ENCODE measurements around the gene IPO4. TPM values are rescaled to one million over a fixed set of nuclear protein-coding genes. Genes with fewer than 3 reads are reported as not detected.
"Not testable (repeated sequence)": the region's sequence is repeated elsewhere in the genome, so short reads cannot be mapped to it uniquely, and the experiment has no call there.

Gene IPO4
- total RNA-seq, 1 experiment from 2014 or later, result 82.6 TPM

DNA sequence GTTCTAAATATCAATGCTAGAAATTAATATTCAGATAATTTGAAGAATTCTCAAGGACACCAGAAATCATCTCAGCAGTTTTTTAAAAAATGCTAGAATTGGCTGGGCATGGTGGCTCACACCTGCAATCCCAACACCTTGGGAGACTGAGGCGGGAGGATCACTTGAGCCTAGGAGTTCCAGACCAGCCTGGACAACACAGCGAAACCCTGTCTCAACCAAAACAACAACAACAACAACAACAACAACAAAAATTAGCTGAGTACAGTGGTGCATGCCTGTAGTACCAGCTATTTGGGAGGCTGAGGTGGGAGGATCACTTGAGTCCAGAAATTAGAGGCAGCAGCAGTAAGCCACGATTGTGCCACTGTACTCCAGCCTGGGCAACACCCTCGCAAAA, 30.5 kb upstream of the IPO4 start:
- TF ChIP-seq CTCF (IDR thresholded peaks at IDR 0.05; ENCODE audit: unreplicated experiment), result no peak
- intact Hi-C loops (cut with micrococcal nuclease; ENCODE audit: unreplicated experiment), result no loop called here

GRCh38 chr14:24216876-24217275, 28.3 kb upstream of the IPO4 start:
- H3K27me3 Mint-ChIP-seq (ENCODE audit: unreplicated experiment); intact Hi-C loops (cut with micrococcal nuclease; ENCODE audit: unreplicated experiment); H3K27ac Mint-ChIP-seq (ENCODE audit: unreplicated experiment); H3K9me3 Mint-ChIP-seq (ENCODE audit: low read depth, unreplicated experiment); BruUV-seq (replicated peaks); DNase-seq; CTCF ChIA-PET; H3K4me3 Mint-ChIP-seq (ENCODE audit: low read depth, unreplicated experiment): not testable (repeated sequence)
- Mint-ChIP-seq H3K36me3 (ENCODE audit: insufficient read depth, unreplicated experiment) (peaks cover 47% of the 10 kb centered on the region), H3K4me1 (ENCODE audit: low read depth, unreplicated experiment) (peaks cover 12% of the 10 kb centered on the region)

More for the DNA sequence above, 30.5 kb upstream of the IPO4 start:
- peaks cover 7% of the 10 kb centered on the region for H3K4me1 Mint-ChIP-seq (ENCODE audit: low read depth, unreplicated experiment)
- no peaks in the 10 kb centered on the region for H3K9me3 Mint-ChIP-seq (ENCODE audit: low read depth, unreplicated experiment)
- peaks cover 25% of the 10 kb centered on the region for H3K36me3 Mint-ChIP-seq (ENCODE audit: insufficient read depth, unreplicated experiment)
- no peak for DNase-seq
- H3K27ac Mint-ChIP-seq (ENCODE audit: unreplicated experiment), result no peak overlapping the region
- CTCF ChIA-PET, result interaction anchor here (0.6 kb wide), 1 partner anchor 10 kb away, joined by 4 read pairs; no protein-coding TSS in a partner anchor
- no peak overlapping the region for H3K4me3 Mint-ChIP-seq (ENCODE audit: low read depth, unreplicated experiment)
- H3K27me3 Mint-ChIP-seq (ENCODE audit: unreplicated experiment), result no peaks in the 10 kb centered on the region
- BruUV-seq (replicated peaks), result no TSS peak

DNA sequence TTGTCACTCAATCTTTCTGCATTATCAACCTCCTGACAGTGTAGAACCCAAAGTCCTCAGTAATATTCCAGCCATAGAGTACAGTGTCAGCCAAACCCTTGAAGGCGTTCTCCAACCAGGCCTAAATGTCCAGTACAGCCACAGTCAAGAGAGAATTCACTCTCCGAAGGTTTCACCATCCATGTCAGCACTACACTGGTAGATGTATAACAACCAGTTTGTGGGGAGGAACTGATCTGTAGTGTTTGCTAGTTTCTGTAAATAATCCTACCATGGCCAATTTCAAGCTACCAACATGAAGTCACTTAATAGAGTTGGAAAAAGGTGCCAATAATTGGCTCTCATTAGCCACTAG, 27.7 kb upstream of the IPO4 start:
- no peaks in the 10 kb centered on the region for H3K27me3 Mint-ChIP-seq (ENCODE audit: unreplicated experiment)
- H3K27ac Mint-ChIP-seq (ENCODE audit: unreplicated experiment), result peak overlapping the region; percentile 4
- H3K4me3 Mint-ChIP-seq (ENCODE audit: low read depth, unreplicated experiment), result peak overlapping the region; percentile 81
- peaks cover 12% of the 10 kb centered on the region for H3K4me1 Mint-ChIP-seq (ENCODE audit: low read depth, unreplicated experiment)
- H3K36me3 Mint-ChIP-seq (ENCODE audit: insufficient read depth, unreplicated experiment), result peaks cover 50% of the 10 kb centered on the region
- no peak for DNase-seq
- intact Hi-C loops (cut with micrococcal nuclease; ENCODE audit: unreplicated experiment), result no loop called here
- TF ChIP-seq CTCF (IDR thresholded peaks at IDR 0.05; ENCODE audit: unreplicated experiment), result no peak
- CTCF ChIA-PET, result interaction anchor here (0.8 to 1.6 kb wide), 8 partner anchors 12 to 108 kb away, joined by 3 to 9 read pairs (median 4); partner anchors contain the start of genes CIDEB, RABGGTA and TINF2
- BruUV-seq (replicated peaks), result no TSS peak
- no peaks in the 10 kb centered on the region for H3K9me3 Mint-ChIP-seq (ENCODE audit: low read depth, unreplicated experiment)

DNA sequence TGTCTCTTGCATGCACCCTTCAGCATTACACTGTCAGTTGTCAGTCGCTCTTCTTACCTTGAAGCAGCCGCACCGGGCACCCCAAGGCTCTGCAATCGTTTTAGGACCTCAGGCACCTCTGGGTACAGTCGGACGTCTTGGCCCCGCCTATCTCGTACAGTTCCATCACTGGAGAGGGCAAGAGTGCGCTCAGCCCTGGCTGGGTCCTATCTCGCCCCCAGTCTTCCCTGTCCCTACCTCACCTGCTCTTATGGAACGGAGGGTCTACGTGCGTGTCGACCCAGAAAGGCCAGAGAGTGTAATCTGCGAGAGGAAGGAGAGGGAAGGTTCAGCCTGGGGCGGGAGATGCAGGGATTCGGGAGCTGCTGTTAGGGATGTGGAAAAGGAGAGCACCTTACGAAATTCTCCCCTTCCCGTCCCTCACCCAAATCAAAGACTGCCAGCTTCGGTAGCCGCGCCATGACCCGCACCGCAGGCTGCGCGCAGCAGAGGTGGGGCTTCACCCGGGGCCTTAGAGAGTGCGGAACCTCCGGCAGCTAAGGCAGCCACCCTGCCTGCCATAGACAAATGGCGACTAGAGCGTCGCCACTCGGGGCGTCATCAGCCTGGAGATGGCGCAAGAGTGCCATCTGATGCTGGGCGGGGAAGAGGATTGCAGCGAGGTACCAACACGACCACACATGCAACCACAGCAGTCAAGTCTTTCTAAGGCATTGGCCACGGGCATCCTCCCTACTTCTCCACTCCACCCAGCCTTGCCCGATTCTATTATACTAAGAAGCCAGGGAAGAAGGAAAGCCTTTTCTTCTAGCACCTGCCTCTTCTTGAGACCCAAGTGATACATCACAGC, 27.1 kb upstream of the IPO4 start, which contains the start of gene MDP1:
MDP1 (minus strand) TSS at position 572 of the 850 bp plus-strand sequence; CDS start at position 461, 111 bp downstream.
- peak; percentile 80 for DNase-seq
- BruUV-seq (replicated peaks), result no TSS peak
- Mint-ChIP-seq H3K9me3 (ENCODE audit: low read depth, unreplicated experiment) (no peaks in the 10 kb centered on the region), H3K4me1 (ENCODE audit: low read depth, unreplicated experiment) (peaks cover 12% of the 10 kb centered on the region), H3K27me3 (ENCODE audit: unreplicated experiment) (no peaks in the 10 kb centered on the region), H3K36me3 (ENCODE audit: insufficient read depth, unreplicated experiment) (peaks cover 52% of the 10 kb centered on the region), H3K27ac (ENCODE audit: unreplicated experiment) (peak within 1 kb of the TSS; percentile 4), H3K4me3 (ENCODE audit: low read depth, unreplicated experiment) (peak within 1 kb of the TSS; percentile 81)
- intact Hi-C loops (cut with micrococcal nuclease; ENCODE audit: unreplicated experiment), result no loop called here
- no peak for TF ChIP-seq CTCF (IDR thresholded peaks at IDR 0.05; ENCODE audit: unreplicated experiment)
- CTCF ChIA-PET, result interaction anchor here (0.6 to 1.6 kb wide), 9 partner anchors 13 to 107 kb away, joined by 3 to 9 read pairs (median 4); partner anchors contain the start of genes CIDEB, DHRS1, NOP9 and RABGGTA

All from Calu3 (cell line).